KMS-11 (cell line): Measurements from ENCODE around the gene BIN1.

Source experiments
- H2AFZ ChIP-seq: fragments of 200-600 bp; sonication (generic); 2 replicates; pipeline ENCODE4 v1.6.1; 2016; ENCODE audit warnings: antibody characterized with exemption, mixed run types, low read depth
- H3K27ac ChIP-seq: fragments of 200-600 bp; sonication (generic); 2 replicates; pipeline ENCODE4 v1.6.1; 2016; ENCODE audit warnings: mild to moderate bottlenecking, mixed run types
- H3K27me3 ChIP-seq: fragments of 200-600 bp; sonication (generic); 2 replicates; pipeline ENCODE4 v1.6.1; 2017; ENCODE audit warnings: mild to moderate bottlenecking, low read depth, mixed run types, moderate library complexity; ENCODE audit not compliant: insufficient read depth
- H3K36me3 ChIP-seq: fragments of 200-600 bp; sonication (generic); 2 replicates; pipeline ENCODE4 v1.6.1; 2017; ENCODE audit warnings: mild to moderate bottlenecking, mixed run types; ENCODE audit not compliant: insufficient read depth
- H3K4me1 ChIP-seq: fragments of 200-600 bp; sonication (generic); 2 replicates; pipeline ENCODE4 v1.6.1; 2016; ENCODE audit warnings: mild to moderate bottlenecking, low read depth, mixed run types; ENCODE audit not compliant: poor library complexity, severe bottlenecking
- H3K4me2 ChIP-seq: fragments of 200-600 bp; sonication (generic); 2 replicates; pipeline ENCODE4 v1.7.0; 2016; ENCODE audit warnings: mild to moderate bottlenecking, mixed run types
- H3K4me3 ChIP-seq: fragments of 200-600 bp; sonication (generic); IDR thresholded peaks from 2 replicates; pipeline ENCODE4 v1.6.1; 2017; ENCODE audit warnings: low read depth, low read length, mixed read lengths; ENCODE audit not compliant: insufficient read depth
- H3K79me2 ChIP-seq: fragments of 200-600 bp; sonication (generic); 2 replicates; pipeline ENCODE4 v1.6.1; 2016; ENCODE audit warnings: low read depth, mixed run types; ENCODE audit not compliant: insufficient read depth
- H3K9ac ChIP-seq: fragments of 200-600 bp; sonication (generic); 2 replicates; pipeline ENCODE4 v1.6.1; 2016; ENCODE audit warnings: mild to moderate bottlenecking, mixed run types
- H4K20me1 ChIP-seq: fragments of 200-600 bp; sonication (generic); 2 replicates; pipeline ENCODE4 v1.6.1; 2016; ENCODE audit warnings: mild to moderate bottlenecking, mixed run types; ENCODE audit not compliant: insufficient read depth
- CTCF ChIP-seq: fragments of 200-600 bp; sonication (generic); conservative IDR thresholded peaks from 2 replicates; pipeline ENCODE4 v1.6.1; 2017; ENCODE audit warnings: low read depth, mild to moderate bottlenecking, antibody characterized with exemption, low read length, moderate library complexity, mixed read lengths

The BIN1 gene

GRCh38 chr2:127092901-127093516 lies 13.9 kb downstream of the BIN1 start:
- no peak for TF ChIP-seq CTCF
- Histone ChIP-seq H4K20me1 (no peaks in the 10 kb centered on the region), H3K27me3 (no peaks in the 10 kb centered on the region), H3K79me2 (no peaks in the 10 kb centered on the region), H3K4me2 (no peak overlapping the region), H3K4me3 (no peak overlapping the region), H2AFZ (no peak overlapping the region), H3K27ac (no peak overlapping the region), H3K4me1 (no peaks in the 10 kb centered on the region), H3K9ac (no peak overlapping the region), H3K36me3 (no peaks in the 10 kb centered on the region)

- Histone ChIP-seq H2AFZ (no peak overlapping the region), H3K27me3 (no peaks in the 10 kb centered on the region), H3K36me3 (no peaks in the 10 kb centered on the region), H3K4me3 (no peak overlapping the region), H3K9ac (no peak overlapping the region), H3K4me1 (no peaks in the 10 kb centered on the region), H4K20me1 (no peaks in the 10 kb centered on the region), H3K4me2 (no peak overlapping the region), H3K79me2 (no peaks in the 10 kb centered on the region), H3K27ac (no peak overlapping the region)
- no peak for TF ChIP-seq CTCF
Measured at GRCh38 chr2:127092306-127092705, 14.6 kb downstream of the BIN1 start.

GRCh38 chr2:127091886-127092285 lies 15.1 kb downstream of the BIN1 start:
- Histone ChIP-seq H3K27ac (no peak overlapping the region), H3K79me2 (no peaks in the 10 kb centered on the region), H3K27me3 (no peaks in the 10 kb centered on the region), H3K4me2 (no peak overlapping the region), H3K36me3 (no peaks in the 10 kb centered on the region), H3K4me1 (no peaks in the 10 kb centered on the region), H2AFZ (no peak overlapping the region), H3K4me3 (no peak overlapping the region), H4K20me1 (no peaks in the 10 kb centered on the region), H3K9ac (no peak overlapping the region)
- TF ChIP-seq CTCF, result no peak

- H3K9ac ChIP-seq, result no peak overlapping the region
- no peak for TF ChIP-seq CTCF
- H3K27me3 ChIP-seq, result no peaks in the 10 kb centered on the region
- no peaks in the 10 kb centered on the region for H3K79me2 ChIP-seq
- H3K4me1 ChIP-seq, result no peaks in the 10 kb centered on the region
- no peaks in the 10 kb centered on the region for H3K36me3 ChIP-seq
- H3K27ac ChIP-seq, result no peak overlapping the region
- H3K4me2 ChIP-seq, result no peak overlapping the region
- H4K20me1 ChIP-seq, result no peaks in the 10 kb centered on the region
- H3K4me3 ChIP-seq, result no peak overlapping the region
- no peak overlapping the region for H2AFZ ChIP-seq
Measured at GRCh38 chr2:127091148-127091547, 15.8 kb downstream of the BIN1 start.
